GM18951 (cell line): ENCODE results near the gene SHFL.

Source experiments
- POLR2A ChIP-seq: IDR thresholded peaks from 4 replicates; pipeline ENCODE4 v1.6.1; 2011; ENCODE audit warnings: mild to moderate bottlenecking; ENCODE audit not compliant: insufficient read length, insufficient read depth; ENCODE audit errors: extremely low read depth
- in situ Hi-C: fragments of 300-500 bp; cut with MboI; formaldehyde crosslinking; loops from one replicate; pipeline ENCODE4 v1.12.0; 2022; ENCODE audit warnings: low sequenced_read_pairs, mixed read lengths, inconsistent platforms; ENCODE audit not compliant: unreplicated experiment

SHFL gene

GRCh38 chr19:10093295-10094186 lies 7.4 kb downstream of the SHFL start:
- in situ Hi-C loops, result no loop called here

GRCh38 chr19:10095622-10095947 lies 9.5 kb downstream of the SHFL start:
- TF ChIP-seq POLR2A, result no peak
- in situ Hi-C loops, result no loop called here

More at GRCh38 chr19:10093295-10094186, 7.4 kb downstream of the SHFL start:
- TF ChIP-seq POLR2A, result peak; percentile 36

DNA sequence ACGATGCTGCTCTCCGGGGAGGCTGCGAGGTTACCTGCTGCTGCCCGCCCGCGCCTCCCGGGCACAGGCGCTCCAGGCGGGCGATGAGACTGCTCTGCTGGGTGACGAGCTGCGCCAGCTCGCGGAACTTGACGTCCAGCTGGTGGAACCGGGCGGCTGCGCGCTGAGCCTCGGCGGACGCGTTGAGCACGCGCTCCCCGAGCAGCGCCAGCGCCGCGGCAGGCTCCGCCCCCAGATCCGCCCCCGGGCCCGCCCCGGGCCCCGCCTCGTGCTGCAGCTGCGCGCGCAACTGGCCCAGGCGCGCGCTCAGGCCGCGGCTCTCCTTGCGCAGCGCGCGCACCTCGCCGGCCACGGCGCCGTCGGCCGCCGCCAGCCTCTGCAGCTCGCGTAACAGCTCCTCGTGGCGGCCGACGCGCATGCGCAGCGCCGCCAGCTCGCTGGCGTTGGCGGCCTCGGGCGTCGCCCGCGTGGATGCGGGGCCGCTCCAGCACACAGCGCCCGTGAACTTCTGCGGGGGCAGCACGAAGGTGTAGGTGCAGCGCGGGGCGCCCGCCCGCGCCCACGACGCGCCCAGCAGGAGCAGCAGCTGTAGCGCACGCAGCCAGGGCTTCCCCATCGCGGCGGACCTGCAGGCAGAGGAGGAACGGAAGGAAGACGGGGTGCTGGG lies 10.0 kb downstream of the SHFL start:
- in situ Hi-C loops, result no loop called here
- TF ChIP-seq POLR2A, result peak; percentile 88

GRCh38 chr19:10096615-10096963 lies 10.5 kb downstream of the SHFL start:
- TF ChIP-seq POLR2A, result no peak
- in situ Hi-C loops, result no loop called here

GRCh38 chr19:10100163-10100785 lies 14.2 kb downstream of the SHFL start:
- TF ChIP-seq POLR2A, result no peak
- in situ Hi-C loops, result no loop called here

DNA sequence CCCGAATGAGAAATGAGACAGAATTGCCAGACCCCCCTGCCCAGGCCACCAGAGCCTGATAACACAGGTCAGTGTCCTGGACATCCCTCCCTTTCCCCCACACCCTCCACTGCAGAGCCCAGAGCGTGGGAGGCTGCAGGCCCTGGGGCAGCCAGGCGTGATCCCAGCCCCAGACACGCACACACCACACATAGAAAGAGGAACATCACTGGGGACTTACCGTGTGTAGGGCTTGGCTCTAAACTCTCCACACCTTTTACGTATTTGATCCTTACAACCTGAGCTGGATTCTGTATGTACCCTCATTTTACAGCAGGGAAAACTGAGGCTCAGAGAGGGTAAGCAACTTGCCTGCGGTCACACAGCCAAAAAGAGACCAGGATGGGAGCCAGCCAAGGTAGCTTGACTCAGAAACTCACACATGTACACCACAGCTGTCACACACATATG lies 16.7 kb downstream of the SHFL start:
- in situ Hi-C loops, result no loop called here
- no peak for TF ChIP-seq POLR2A

DNA sequence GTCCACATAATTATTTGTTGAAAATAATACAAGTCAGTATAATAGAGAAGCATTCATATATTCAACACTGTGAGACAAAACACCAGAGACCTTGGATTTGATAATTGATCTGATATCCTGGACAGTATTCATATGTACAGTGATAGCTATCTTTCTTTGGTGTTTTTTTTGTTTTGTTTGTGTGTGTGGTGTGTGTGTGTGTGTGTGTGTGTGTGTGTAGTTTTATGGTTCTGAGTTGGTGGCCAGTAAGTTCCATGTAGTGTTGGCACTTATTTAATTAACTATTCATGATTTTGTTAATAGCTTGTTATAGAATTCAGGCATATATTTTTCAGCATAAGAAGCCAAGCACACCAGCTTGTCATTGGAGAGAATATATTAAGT lies 18.0 kb downstream of the SHFL start:
- in situ Hi-C loops, result no loop called here

GRCh38 chr19:10104665-10105508 lies 18.8 kb downstream of the SHFL start:
- peak; percentile 47 for TF ChIP-seq POLR2A
- in situ Hi-C loops, result no loop called here

More for the DNA sequence above, 18.0 kb downstream of the SHFL start:
- TF ChIP-seq POLR2A, result no peak

DNA sequence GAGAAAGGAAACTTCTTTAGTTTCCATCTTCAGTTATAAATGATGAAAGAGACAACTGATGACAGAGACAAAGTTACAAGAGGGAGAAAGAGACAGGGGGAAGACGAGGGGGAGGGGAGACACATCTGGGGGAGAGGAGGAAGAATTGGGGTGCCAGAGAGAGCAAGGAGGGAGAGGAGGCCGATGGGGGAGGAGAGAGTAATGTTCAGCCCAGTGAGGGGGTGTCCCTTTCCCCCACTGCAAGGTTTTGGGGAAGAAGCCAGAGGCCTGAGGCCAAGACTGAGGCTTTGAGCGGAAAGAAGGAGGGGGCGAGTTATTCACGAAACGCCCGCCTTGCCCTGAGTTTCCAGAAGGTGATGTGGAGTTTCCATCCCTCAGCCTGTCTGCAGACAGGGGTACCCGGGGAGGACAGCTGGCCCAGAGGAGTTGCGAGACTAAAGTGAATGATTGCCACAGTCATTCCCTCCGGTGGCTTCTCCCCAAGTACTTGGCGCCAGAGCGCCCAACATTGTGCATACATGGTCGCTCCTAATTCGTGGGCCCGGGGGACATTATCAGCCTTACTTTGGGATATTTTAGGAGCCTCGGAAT lies 19.5 kb downstream of the SHFL start:
- no peak for TF ChIP-seq POLR2A

DNA sequence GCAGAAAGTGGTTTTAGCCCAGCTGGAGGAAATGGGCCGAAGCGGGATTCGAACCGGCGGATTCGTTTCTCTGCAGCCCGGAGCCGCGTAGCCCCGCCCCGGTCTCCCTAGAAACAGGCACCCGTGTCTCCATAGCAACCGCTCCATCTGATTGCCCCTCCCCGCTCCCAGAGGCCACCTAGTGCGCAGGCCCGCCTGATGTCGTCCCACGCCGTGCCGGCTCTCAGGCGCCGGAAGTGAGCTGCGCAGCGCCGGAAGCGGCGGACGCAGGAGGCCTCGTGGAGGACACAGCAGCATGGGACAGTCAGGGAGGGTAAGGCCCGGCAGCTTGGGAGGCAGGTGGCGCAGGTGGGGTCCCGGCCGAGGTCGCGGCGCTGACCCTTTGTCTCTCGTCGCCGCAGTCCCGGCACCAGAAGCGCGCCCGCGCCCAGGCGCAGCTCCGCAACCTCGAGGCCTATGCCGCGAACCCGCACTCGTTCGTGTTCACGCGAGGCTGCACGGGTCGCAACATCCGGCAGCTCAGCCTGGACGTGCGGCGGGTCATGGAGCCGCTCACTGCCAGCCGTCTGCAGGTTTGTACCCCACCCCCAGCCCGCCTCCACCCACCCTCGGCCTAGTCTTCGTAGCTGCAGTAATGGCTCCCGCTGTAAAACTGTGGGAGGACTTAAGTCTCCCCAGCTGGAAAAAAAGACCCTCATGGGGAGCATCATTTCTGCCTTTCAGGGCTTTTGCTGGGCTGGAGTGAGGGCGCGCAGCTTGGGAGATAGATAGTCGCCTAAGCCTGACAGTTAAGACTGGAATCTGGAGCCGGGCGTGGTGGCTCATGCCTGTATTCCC lies 20.2 kb downstream of the SHFL start, which contains the start of gene PPAN:
Gene PPAN (plus strand): TSS at position 263 of the 837 bp plus-strand sequence. CDS start 33 bp downstream, at position 296.
- in situ Hi-C loops, result no loop called here
- peak; percentile 78 for TF ChIP-seq POLR2A

More for the DNA sequence above, 19.5 kb downstream of the SHFL start:
- in situ Hi-C loops, result no loop called here

GRCh38 chr19:10107254-10107653 lies 21.1 kb downstream of the SHFL start:
- in situ Hi-C loops, result no loop called here
- TF ChIP-seq POLR2A, result no peak
